PFSK-1 (cell line): Measurements from ENCODE around the gene CAMK4.

Experiments used
- POLR2AphosphoS5 ChIP-seq: IDR thresholded peaks from 2 replicates; pipeline ENCODE4 v1.6.1; 2012; ENCODE audit warnings: low read depth, mild to moderate bottlenecking, control low read depth, low read length, moderate library complexity
- SIN3A ChIP-seq: IDR thresholded peaks from 2 replicates; pipeline ENCODE4 v1.6.1; 2012; ENCODE audit warnings: mild to moderate bottlenecking, low read length, moderate library complexity, borderline replicate concordance; ENCODE audit not compliant: insufficient read depth

GRCh38 chr5:111478266-111478665 is 254.1 kb downstream of the CAMK4 start:
- TF ChIP-seq POLR2AphosphoS5 (no peak), SIN3A (no peak)
